GM03348 (cell line): Measurements from ENCODE around the gene MBD1.
"Not testable (repeated sequence)": the region's sequence is repeated elsewhere in the genome, so short reads cannot be mapped to it uniquely, and the experiment has no call there.

Experiments
- DNase-seq: peaks from one replicate; pipeline ENCODE4 v3.0.0; 2012; ENCODE audit warnings: low spot score

The MBD1 gene

GRCh38 chr18:50273203-50274043 is 7.9 kb downstream of the MBD1 start:
- no peak for DNase-seq

GRCh38 chr18:50272568-50272967 is 8.8 kb downstream of the MBD1 start:
- no peak for DNase-seq

GRCh38 chr18:50268022-50268747 is 13.1 kb downstream of the MBD1 start:
- DNase-seq, result peak; percentile 87

- DNase-seq, result peak; percentile 98
Observed at GRCh38 chr18:50266248-50266704, 15.0 kb downstream of the MBD1 start, which contains the start of gene CFAP53. Gene CFAP53, minus strand, starts transcription at chr18:50266495. Its CDS starts 91 bp downstream, at chr18:50266404.

GRCh38 chr18:50262977-50263376 is 18.3 kb downstream of the MBD1 start:
- DNase-seq, result no peak

- no peak for DNase-seq
Observed at GRCh38 chr18:50250935-50251334, 30.4 kb downstream of the MBD1 start.

- no peak for DNase-seq
Observed at GRCh38 chr18:50249576-50249975, 31.7 kb downstream of the MBD1 start.

GRCh38 chr18:50247561-50247960 is 33.8 kb downstream of the MBD1 start:
- DNase-seq, result no peak

- DNase-seq, result not testable (repeated sequence)
Observed at GRCh38 chr18:50241768-50242167, 39.6 kb downstream of the MBD1 start.

- no peak for DNase-seq
Observed at GRCh38 chr18:50240080-50240563, 41.2 kb downstream of the MBD1 start.

GRCh38 chr18:50232419-50232818 is 48.9 kb downstream of the MBD1 start:
- DNase-seq, result no peak

GRCh38 chr18:50231621-50232020 is 49.7 kb downstream of the MBD1 start:
- DNase-seq, result no peak

GRCh38 chr18:50220249-50220648 is 61.1 kb downstream of the MBD1 start:
- not testable (repeated sequence) for DNase-seq
